ENCODE results near the gene PIP5K1B. TPM values are rescaled to one million over a fixed set of nuclear protein-coding genes. Genes with fewer than 3 reads are reported as not detected.

Gene PIP5K1B
- total and polyA plus RNA-seq, 10 of the 15 experiments (the other 5 are each of a cell fraction or from before 2014, with no cell fraction given): 6.8 to 16.3 (median 10.6) TPM

GRCh38 chr9:68876681-68877080, 171.6 kb downstream of the PIP5K1B start:
- ATAC-seq (no peak), DNase-seq (ENCODE audit: low read depth, low spot score) (no peak), FAIRE-seq (no peak)
- peaks cover 0 to 2% of the 10 kb centered on the region in 2 experiments; a peak in 2 of 4 replicates for H3K36me3 ChIP-seq (ENCODE audit: control insufficient read depth in 2 of 2, insufficient read depth in 2 of 2, low read length in 1 of 2)
- H3K27ac ChIP-seq (ENCODE audit: control insufficient read depth, insufficient read depth): no peak overlapping the region
- H3K4me2 ChIP-seq (ENCODE audit: control insufficient read depth, insufficient read depth): no peak overlapping the region
- H3K4me1 ChIP-seq (ENCODE audit: control insufficient read depth, insufficient read depth, low read length): no peaks in the 10 kb centered on the region
- CTCF ChIA-PET: no interaction called here
- no peak overlapping the region for H3K4me3 ChIP-seq
- no peaks in the 10 kb centered on the region for H3K27me3 ChIP-seq (replicated peaks in 1 of 2; ENCODE audit: control insufficient read depth in 2 of 2, insufficient read depth in 2 of 2, low read length in 1 of 2)
- H3K9me3 ChIP-seq (replicated peaks; ENCODE audit: control insufficient read depth, insufficient read depth, low read length): no peaks in the 10 kb centered on the region
- POLR2A ChIA-PET: no interaction called here
- in situ Hi-C loops (cut with MboI) (no loop called here), intact Hi-C loops (cut with micrococcal nuclease; ENCODE audit: unreplicated experiment) (no loop called here)
- RAD21 ChIA-PET (ENCODE audit: unreplicated experiment): no interaction called here
- no peaks in the 10 kb centered on the region for H4K20me1 ChIP-seq (ENCODE audit: control insufficient read depth, insufficient read depth)
- no peaks in the 10 kb centered on the region for H3K79me2 ChIP-seq (ENCODE audit: control insufficient read depth, insufficient read depth, low read length)
- H3K9ac ChIP-seq (ENCODE audit: control insufficient read depth, insufficient read depth, low read length): no peak overlapping the region
- WGBS (ENCODE audit: insufficient coverage, insufficient replicate concordance, low lambda C conversion rate, missing lambda C conversion rate): 65% methylated on average over 3 of the region's 3 CpGs
- no peak overlapping the region for H2AFZ ChIP-seq (ENCODE audit: control insufficient read depth, low read depth, low read length)
- no TSS peak for BruUV-seq (replicated peaks)
- SMC1A ChIA-PET (ENCODE audit: uncharacterized antibody, unreplicated experiment): interaction anchor here (0.6 kb wide), 1 partner anchor 12 kb away, joined by 3 read pairs; no protein-coding TSS in a partner anchor
- no peak for TF ChIP-seq ZNF384 (IDR thresholded peaks at IDR 0.05; ENCODE audit: borderline replicate concordance, low read depth, low read length)
- TF ChIP-seq PRDM15 (CRISPR knock-in tag; IDR thresholded peaks at IDR 0.05): no peak
- no peak for TF ChIP-seq KAT2A (conservative IDR thresholded peaks at IDR 0.05; ENCODE audit: control insufficient read depth, low read depth, low read length)
- no peak for TF ChIP-seq MXI1 (IDR thresholded peaks at IDR 0.05; ENCODE audit: low read depth, low read length)
- no peak for TF ChIP-seq SMAD5 (IDR thresholded peaks at IDR 0.05; ENCODE audit: low read depth)
- no peak for TF ChIP-seq STAT3 (IDR thresholded peaks at IDR 0.05; ENCODE audit: low read depth, low read length)
- no peak for TF ChIP-seq PBX3 (IDR thresholded peaks at IDR 0.05; ENCODE audit: insufficient replicate concordance, low read depth, low read length)
- TF ChIP-seq EED (IDR thresholded peaks at IDR 0.05; ENCODE audit: low read depth): no peak
- no peak for TF ChIP-seq POLR2AphosphoS2 (IDR thresholded peaks at IDR 0.05; ENCODE audit: low read depth, low read length)
- no peak for TF ChIP-seq CEBPB (IDR thresholded peaks at IDR 0.05; ENCODE audit: borderline replicate concordance in 1 of 2, low read depth in 2 of 2, low read length in 2 of 2)
- no peak for TF ChIP-seq NFYA (IDR thresholded peaks at IDR 0.05; ENCODE audit: borderline replicate concordance, low read depth, low read length)
- TF ChIP-seq, protein P1, sequence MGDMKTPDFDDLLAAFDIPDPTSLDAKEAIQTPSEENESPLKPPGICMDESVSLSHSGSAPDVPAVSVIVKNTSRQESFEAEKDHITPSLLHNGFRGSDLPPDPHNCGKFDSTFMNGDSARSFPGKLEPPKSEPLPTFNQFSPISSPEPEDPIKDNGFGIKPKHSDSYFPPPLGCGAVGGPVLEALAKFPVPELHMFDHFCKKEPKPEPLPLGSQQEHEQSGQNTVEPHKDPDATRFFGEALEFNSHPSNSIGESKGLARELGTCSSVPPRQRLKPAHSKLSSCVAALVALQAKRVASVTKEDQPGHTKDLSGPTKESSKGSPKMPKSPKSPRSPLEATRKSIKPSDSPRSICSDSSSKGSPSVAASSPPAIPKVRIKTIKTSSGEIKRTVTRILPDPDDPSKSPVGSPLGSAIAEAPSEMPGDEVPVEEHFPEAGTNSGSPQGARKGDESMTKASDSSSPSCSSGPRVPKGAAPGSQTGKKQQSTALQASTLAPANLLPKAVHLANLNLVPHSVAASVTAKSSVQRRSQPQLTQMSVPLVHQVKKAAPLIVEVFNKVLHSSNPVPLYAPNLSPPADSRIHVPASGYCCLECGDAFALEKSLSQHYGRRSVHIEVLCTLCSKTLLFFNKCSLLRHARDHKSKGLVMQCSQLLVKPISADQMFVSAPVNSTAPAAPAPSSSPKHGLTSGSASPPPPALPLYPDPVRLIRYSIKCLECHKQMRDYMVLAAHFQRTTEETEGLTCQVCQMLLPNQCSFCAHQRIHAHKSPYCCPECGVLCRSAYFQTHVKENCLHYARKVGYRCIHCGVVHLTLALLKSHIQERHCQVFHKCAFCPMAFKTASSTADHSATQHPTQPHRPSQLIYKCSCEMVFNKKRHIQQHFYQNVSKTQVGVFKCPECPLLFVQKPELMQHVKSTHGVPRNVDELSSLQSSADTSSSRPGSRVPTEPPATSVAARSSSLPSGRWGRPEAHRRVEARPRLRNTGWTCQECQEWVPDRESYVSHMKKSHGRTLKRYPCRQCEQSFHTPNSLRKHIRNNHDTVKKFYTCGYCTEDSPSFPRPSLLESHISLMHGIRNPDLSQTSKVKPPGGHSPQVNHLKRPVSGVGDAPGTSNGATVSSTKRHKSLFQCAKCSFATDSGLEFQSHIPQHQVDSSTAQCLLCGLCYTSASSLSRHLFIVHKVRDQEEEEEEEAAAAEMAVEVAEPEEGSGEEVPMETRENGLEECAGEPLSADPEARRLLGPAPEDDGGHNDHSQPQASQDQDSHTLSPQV (IDR thresholded peaks at IDR 0.05): no peak
- TF ChIP-seq, protein P2, sequence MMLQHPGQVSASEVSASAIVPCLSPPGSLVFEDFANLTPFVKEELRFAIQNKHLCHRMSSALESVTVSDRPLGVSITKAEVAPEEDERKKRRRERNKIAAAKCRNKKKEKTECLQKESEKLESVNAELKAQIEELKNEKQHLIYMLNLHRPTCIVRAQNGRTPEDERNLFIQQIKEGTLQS (IDR thresholded peaks at IDR 0.05; ENCODE audit: borderline replicate concordance, extremely low read depth, low read depth, low read length): no peak
- TF ChIP-seq SMARCA5 (IDR thresholded peaks at IDR 0.05): no peak
